Measurements from ENCODE around the gene USE1. TPM values are rescaled to one million over a fixed set of nuclear protein-coding genes. Genes with fewer than 3 reads are reported as not detected.

USE1 gene
- total and polyA plus RNA-seq, 9 of the 15 experiments (the other 6 are each of a cell fraction or from before 2014, with no cell fraction given): 17.3 to 52.4 (median 34.0) TPM

DNA sequence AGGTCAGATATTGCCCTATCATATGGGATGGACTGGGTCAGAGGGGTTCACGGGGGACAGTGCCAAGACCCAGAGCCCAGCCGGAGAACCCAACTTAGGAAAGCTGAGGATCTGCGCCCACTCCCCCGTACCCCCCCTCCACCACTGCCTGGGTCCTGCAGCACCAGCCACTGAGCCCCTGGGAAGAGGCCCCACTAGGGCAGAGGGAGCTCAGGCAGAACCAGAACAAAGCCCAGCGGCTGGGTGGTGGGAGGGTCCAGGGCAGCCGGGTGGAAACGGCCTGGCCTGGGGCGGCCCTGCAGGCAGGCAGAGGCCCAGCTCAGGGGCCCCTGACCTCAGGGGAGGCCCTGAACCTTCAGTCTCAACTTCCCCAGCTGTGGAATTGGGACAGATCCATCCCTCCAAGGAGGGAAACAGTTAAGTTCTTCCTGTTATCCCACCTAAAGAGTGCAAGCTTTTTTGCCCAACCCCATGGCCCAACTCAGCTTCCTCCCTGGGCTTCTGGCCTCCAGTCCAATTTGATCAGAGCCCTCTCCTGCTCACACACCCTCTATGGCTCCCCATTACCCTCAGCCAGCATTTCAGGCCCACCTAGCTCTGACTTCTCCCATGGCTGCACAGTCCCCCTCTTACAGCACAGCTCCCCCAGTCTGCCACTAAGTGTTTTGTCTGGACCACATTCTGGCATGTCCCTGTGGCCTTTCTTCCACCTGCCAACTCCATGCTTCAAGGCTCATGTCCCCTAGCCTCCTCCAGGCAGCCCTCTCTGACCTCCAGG is 27.5 kb downstream of the USE1 start:
- in situ Hi-C loops (cut with MboI): no loop called here
- Histone ChIP-seq H3K9me3 (replicated peaks; ENCODE audit: control insufficient read depth, insufficient read depth, low read depth, low read length) (no peaks in the 10 kb centered on the region), H3K27me3 (ENCODE audit: control insufficient read depth in 2 of 2, insufficient read depth in 2 of 2, low read length in 2 of 2) (no peaks in the 10 kb centered on the region), H3K79me2 (ENCODE audit: control insufficient read depth, insufficient read depth, low read length) (peaks cover 54% of the 10 kb centered on the region), H3K27ac (ENCODE audit: extremely low read depth, low read depth, low read length) (peak overlapping the region; percentile 21), H3K4me3 (peak overlapping the region; percentile 80; the same call in 1 of the 2 replicates), H3K4me1 (replicated peaks in 1 of 2; ENCODE audit: control insufficient read depth in 2 of 2, insufficient read depth in 2 of 2, low read length in 2 of 2) (peaks cover 23 to 65% of the 10 kb centered on the region in 2 experiments), H4K20me1 (replicated peaks; ENCODE audit: control insufficient read depth, insufficient read depth, low read length) (peaks cover 15% of the 10 kb centered on the region), H2AFZ (ENCODE audit: low read depth, low read length) (no peak overlapping the region), H3K36me3 (ENCODE audit: control insufficient read depth, insufficient read depth, low read length) (peaks cover 35% of the 10 kb centered on the region; the same call in 2 of the 3 replicates), H3K4me2 (ENCODE audit: insufficient read depth, low read length) (peak overlapping the region; percentile 93; the same call in 1 of the 2 replicates), H3K9ac (ENCODE audit: insufficient read depth in 1 of 2, low read depth in 2 of 2, low read length in 2 of 2) (peak overlapping the region; percentile 65 to 91; a peak in 3 of 4 replicates), H3K9me1 (ENCODE audit: control insufficient read depth, insufficient read depth, low read length) (no peaks in the 10 kb centered on the region)
- CTCF ChIA-PET (ENCODE audit: low intra/inter-chr PET ratio): no interaction called here
- TF ChIP-seq THRAP3 (IDR thresholded peaks at IDR 0.05; ENCODE audit: borderline replicate concordance) (no peak), RCOR1 (IDR thresholded peaks at IDR 0.05; ENCODE audit: borderline replicate concordance in 1 of 2, low read depth in 2 of 2, low read length in 2 of 2) (0 out of 4 replicates have a peak, but pooled peaks of 1 of the 2 experiments have one; percentile 32), ZFP36 (IDR thresholded peaks at IDR 0.05; ENCODE audit: low read depth, low read length, partially characterized antibody) (peak; percentile 84), KDM1A (IDR thresholded peaks at IDR 0.05) (peak; percentile 79 to 88), PTBP1 (IDR thresholded peaks at IDR 0.05; ENCODE audit: low read depth, low read length) (peak; percentile 83; the same call in 1 of the 2 replicates), HOXB6 (CRISPR knock-in tag; IDR thresholded peaks at IDR 0.05; ENCODE audit: borderline replicate concordance) (no peak), U2AF2 (optimal IDR thresholded peaks at IDR 0.05; ENCODE audit: low read depth, low read length) (no peak), GABPA (tag; conservative IDR thresholded peaks at IDR 0.05; ENCODE audit: low read depth) (no peak), ZNF3 (CRISPR knock-in tag; IDR thresholded peaks at IDR 0.05) (no peak), NFXL1 (CRISPR knock-in tag; IDR thresholded peaks at IDR 0.05) (no peak), RBFOX2 (IDR thresholded peaks at IDR 0.05; ENCODE audit: low read depth, low read length) (peak; percentile 48; the same call in 1 of the 2 replicates), SMARCA5 (IDR thresholded peaks at IDR 0.05) (peak; percentile 83; the same call in 1 of the 2 replicates), BCOR (IDR thresholded peaks at IDR 0.05) (peak; percentile 94), POLR2G (IDR thresholded peaks at IDR 0.05; ENCODE audit: low read depth, low read length) (peak; percentile 39; the same call in 1 of the 2 replicates), ZNF589 (CRISPR knock-in tag; IDR thresholded peaks at IDR 0.05; ENCODE audit: low read depth) (no peak), ZC3H4 (CRISPR knock-in tag; IDR thresholded peaks at IDR 0.05; ENCODE audit: borderline replicate concordance) (no peak), ZNF778 (CRISPR knock-in tag; IDR thresholded peaks at IDR 0.05) (no peak), SP1 (CRISPR knock-in tag; IDR thresholded peaks at IDR 0.05) (no peak), RBM25 (IDR thresholded peaks at IDR 0.05; ENCODE audit: low read depth, low read length, severe bottlenecking) (peak; percentile 74)
- TF ChIP-seq, protein P1, sequence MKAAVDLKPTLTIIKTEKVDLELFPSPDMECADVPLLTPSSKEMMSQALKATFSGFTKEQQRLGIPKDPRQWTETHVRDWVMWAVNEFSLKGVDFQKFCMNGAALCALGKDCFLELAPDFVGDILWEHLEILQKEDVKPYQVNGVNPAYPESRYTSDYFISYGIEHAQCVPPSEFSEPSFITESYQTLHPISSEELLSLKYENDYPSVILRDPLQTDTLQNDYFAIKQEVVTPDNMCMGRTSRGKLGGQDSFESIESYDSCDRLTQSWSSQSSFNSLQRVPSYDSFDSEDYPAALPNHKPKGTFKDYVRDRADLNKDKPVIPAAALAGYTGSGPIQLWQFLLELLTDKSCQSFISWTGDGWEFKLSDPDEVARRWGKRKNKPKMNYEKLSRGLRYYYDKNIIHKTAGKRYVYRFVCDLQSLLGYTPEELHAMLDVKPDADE (conservative IDR thresholded peaks at IDR 0.05; ENCODE audit: control insufficient read depth, low read depth, low read length): 0 out of 2 replicates have a peak, but pooled peaks have one; percentile 12
- ATAC-seq: no peak
- DNase-seq (ENCODE audit: extremely low read depth in 1 of 4, low spot score in 3 of 4): no peak
- intact Hi-C loops (cut with micrococcal nuclease): no loop called here
- WGBS (ENCODE audit: insufficient coverage, low coverage, missing lambda C conversion rate): 68% methylated on average over 6 of the region's 8 CpGs
- no TSS peak for BruUV-seq (replicated peaks)
- POLR2A ChIA-PET: interaction anchor here (0.6 to 11.3 kb wide), 8 partner anchors 8 to 617 kb away, joined by 3 to 129 read pairs (median 4); partner anchors contain the start of genes DDA1, OCEL1 and USE1
- no peak for FAIRE-seq

Data from K562 (cell line).